SK-N-DZ (cell line): Measurements from ENCODE around the gene WDCP.
"Not testable (repeated sequence)": the region's sequence is repeated elsewhere in the genome, so short reads cannot be mapped to it uniquely, and the experiment has no call there.

Experiments used
- DNase-seq: peaks from one replicate; pipeline ENCODE4 v3.0.0-alpha.2; 2015; ENCODE audit warnings: low spot score

The WDCP gene

DNA sequence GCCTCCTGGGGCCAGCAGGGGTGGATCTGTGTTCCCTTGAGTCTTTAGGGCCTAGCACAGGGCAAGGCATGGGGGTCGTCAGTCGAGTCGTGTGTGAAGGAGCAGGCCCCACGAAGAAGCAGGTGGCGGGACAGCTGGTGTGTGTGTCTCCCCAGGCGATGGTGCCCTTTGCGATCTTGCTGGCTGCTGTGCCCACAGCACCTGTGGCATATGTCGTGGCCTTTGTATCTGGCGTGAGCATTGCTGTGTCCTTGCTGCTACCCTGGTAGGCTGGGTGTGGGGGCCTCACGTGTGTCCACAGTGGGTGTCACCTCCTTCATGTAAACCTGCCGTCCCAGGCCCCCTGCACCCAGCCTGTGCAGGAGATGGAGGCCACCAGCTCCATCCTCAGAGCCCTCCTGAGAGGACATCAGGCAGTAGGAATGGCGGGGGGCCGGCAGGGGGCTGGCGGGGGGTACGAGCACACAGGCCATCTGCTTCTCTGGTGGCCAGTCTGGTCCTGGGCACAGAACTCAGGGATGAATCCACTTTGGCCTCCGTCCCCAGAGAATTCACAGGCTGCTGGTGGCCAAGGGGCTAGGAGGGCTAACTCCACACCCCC is 24.1 kb downstream of the WDCP start:
- DNase-seq: no peak

DNA sequence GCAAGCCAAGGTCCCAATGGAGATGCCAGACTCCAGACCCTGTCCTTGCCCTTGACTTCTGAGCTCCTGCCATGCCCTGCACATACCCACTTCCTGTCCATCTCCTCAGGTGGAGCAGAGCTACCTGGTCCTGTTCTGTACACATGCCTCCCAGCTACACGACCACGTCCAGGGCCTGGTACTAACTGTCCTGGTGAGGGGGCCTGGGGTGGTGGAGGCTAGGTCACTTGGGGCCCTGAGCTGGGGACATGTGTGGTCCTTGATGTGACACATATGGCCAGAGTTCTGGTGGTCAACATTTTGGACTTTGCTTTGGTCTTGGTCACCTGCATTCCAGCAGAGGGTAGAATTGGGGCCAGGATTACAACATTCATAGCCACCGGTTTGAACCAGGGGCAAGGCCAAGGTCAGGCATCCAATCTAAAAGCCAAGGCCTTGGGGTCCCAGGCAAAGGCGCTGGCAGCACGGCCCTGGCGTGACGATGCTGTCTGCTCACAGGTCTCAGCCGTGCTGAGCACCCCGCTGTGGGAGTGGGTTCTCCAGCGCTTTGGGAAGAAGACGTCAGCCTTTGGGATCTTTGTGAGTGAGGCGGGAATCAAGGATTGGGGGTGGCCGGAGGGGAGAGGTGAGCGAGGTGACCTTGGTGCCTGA is 24.7 kb downstream of the WDCP start:
- no peak for DNase-seq

- no peak for DNase-seq
These were observed 25.8 kb downstream of the WDCP start for GRCh38 chr2:24021122-24021998.

DNA sequence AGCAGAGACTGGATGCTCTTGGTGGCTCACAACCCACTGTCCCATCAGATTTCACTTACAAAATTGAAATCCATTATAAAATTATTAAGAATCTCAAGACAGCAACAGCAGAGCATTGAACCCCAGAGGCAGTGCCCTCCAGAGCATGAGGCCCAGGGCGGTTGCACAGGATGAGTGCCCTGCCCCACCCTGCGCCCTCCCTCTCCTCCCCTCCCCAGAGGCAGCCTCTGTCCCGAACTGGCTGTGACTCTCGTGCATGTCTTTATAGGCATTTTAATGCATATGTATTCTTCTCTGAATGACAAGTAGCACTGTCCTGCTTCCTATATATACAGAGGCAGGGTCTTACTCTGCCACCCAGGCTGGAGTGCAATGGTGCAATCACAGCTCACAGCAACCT is 26.9 kb downstream of the WDCP start:
- DNase-seq: no peak

- DNase-seq: no peak
These were observed 27.5 kb downstream of the WDCP start for GRCh38 chr2:24019729-24020128.

GRCh38 chr2:24018241-24018640 is 28.9 kb downstream of the WDCP start:
- no peak for DNase-seq

DNA sequence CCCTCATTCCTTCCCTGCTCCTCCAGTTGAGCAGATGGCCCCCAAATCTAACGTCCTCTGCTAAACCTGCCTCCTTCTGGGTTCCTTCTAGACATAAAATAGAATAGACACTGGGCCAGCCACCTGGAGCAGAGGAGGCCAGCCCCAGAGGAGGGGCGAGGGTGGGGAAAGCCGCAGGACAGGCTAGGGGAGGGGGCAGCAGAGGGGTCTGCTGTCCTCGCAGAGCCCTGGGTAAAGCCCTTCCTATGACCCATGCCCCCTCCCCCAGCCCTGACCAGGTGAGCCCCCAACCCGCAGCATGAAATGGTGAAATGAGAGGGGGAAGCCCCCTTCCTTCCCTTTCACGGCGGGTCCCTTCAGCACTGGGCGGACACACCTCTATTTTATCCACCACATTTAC is 29.5 kb downstream of the WDCP start:
- no peak for DNase-seq

- no peak for DNase-seq
These were observed 30.1 kb downstream of the WDCP start for GRCh38 chr2:24016853-24017703.

- DNase-seq: no peak
These were observed 30.8 kb downstream of the WDCP start for GRCh38 chr2:24016376-24016761.

- peak; percentile 25 for DNase-seq
These were observed 31.4 kb downstream of the WDCP start for GRCh38 chr2:24015562-24016375.

- DNase-seq: not testable (repeated sequence)
These were observed 32.3 kb downstream of the WDCP start for GRCh38 chr2:24014902-24015301.

DNA sequence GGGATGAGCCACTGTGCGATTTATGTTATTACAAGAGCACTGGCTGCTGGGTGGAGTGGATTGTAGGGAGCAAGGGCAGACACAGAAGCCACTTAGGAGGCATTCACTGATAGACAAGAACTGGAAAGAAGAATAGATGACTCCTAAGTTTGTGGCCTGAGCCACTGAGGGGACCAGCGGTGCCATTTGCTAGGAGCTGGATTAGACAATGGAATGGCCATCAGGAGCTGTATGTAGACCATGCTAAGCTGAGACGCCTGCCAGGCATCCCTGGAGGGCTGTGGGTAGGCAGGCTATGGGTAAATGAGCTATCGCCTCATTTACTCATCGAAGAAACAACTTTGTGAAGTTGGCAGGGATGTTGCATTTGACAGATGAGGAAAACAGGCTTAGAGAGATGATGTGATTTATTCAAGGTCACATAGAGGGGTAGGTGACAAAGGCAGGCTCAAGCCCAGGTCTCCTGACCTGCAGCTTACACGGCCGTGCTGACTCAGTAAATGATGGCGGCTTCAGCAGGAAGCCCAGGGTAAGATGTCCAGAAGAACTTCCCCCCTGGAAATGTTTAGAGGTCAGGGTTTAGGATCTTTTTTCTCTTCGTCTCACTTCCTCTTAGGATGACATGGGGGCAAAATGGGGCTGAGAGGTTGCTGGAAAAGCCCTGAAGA is 34.5 kb downstream of the WDCP start:
- no peak for DNase-seq

DNA sequence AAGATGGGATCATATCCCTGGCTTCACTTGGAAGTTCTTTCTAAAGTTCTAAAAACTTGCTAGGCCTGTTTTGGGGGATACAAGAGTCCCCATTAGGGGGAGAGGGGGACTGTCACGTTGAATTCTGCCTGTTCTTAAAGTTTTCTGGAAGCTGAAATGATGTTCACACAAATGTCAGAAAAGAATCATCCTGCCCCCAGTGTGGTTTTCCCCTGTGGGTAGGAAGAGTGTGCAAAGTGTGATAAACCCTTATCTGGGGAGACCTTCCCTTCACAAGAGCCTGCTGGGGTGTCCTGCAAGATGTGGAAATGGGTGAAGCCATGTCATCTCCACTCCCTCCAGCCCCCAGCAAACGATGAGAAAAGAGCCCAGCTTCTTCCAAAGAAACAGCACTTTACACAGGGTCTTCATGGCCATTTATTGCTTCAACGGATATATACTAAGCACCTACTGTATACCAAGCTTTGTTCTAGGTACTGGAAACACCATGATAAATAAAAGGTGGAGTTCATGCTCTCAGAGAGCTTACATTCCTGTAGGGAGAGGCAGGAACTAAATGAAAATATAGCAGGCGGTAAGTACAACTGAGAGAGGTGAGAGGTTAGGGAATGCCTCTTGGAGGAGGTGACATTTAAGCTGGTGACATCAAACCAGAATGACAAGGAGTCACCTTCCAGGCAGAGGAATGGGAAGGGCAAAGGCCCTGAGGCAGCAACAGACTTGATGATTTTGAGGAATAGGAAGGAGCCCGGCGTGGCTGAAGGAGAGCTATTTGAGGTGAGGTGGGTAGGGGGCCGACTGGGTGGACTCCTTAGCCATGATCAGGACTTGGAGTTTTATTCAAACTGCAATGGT is 35.7 kb downstream of the WDCP start:
- DNase-seq: no peak

GRCh38 chr2:24010477-24011249 is 36.5 kb downstream of the WDCP start:
- DNase-seq: no peak

- no peak for DNase-seq
These were observed 37.3 kb downstream of the WDCP start, which contains the start of gene MFSD2B for GRCh38 chr2:24009680-24010476. TSS of gene MFSD2B (plus strand) at chr2:24010085. CDS start at chr2:24010097, 12 bp downstream.

- DNase-seq: no peak
These were observed 37.9 kb downstream of the WDCP start for GRCh38 chr2:24009367-24009679.

- DNase-seq: no peak
These were observed 38.4 kb downstream of the WDCP start for GRCh38 chr2:24008672-24009366.
